NCI-H82 treated with DMSO at 0.1 percent for 48 hours (cell line): ENCODE results near the gene MROH9.

Experiments
- DNase-seq: peaks from one replicate; lab custom pipeline; 2025; ENCODE audit not compliant: unreplicated experiment; lab: John Stamatoyannopoulos, UW

MROH9 gene

DNA sequence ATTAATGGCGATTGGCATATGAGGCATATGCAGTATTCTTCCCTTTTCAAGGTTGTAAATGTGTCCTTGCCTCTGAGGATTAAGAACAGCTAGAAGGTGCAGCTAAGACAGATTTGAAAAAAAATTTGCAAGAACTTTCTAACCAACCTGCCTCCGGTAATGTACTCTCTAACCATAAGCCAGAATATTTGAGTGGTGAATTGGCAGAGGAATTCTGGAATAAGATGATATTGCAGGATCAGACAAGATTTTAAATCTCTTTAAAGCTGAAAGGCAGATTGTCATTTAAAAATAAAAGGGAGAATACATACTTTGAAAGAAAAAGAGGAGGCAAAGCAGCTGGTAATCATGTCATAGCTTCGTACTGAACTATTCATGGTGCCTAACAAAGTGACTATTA is 29.2 kb downstream of the MROH9 start:
- DNase-seq: no peak

GRCh38 chr1:170967042-170967910 is 31.9 kb downstream of the MROH9 start:
- DNase-seq: peak; percentile 47

- no peak for DNase-seq
These were observed 34.9 kb downstream of the MROH9 start for GRCh38 chr1:170970256-170970655.

GRCh38 chr1:170978371-170978910 is 43.1 kb downstream of the MROH9 start:
- no peak for DNase-seq

- DNase-seq: no peak
These were observed 50.1 kb downstream of the MROH9 start for GRCh38 chr1:170985406-170985805.

- DNase-seq: no peak
These were observed 51.6 kb downstream of the MROH9 start for GRCh38 chr1:170986901-170987300.

GRCh38 chr1:170987424-170987823 is 52.1 kb downstream of the MROH9 start:
- no peak for DNase-seq

GRCh38 chr1:170993151-170993550 is 57.8 kb downstream of the MROH9 start:
- DNase-seq: no peak

- DNase-seq: no peak
These were observed 58.4 kb downstream of the MROH9 start for GRCh38 chr1:170993717-170994116.

DNA sequence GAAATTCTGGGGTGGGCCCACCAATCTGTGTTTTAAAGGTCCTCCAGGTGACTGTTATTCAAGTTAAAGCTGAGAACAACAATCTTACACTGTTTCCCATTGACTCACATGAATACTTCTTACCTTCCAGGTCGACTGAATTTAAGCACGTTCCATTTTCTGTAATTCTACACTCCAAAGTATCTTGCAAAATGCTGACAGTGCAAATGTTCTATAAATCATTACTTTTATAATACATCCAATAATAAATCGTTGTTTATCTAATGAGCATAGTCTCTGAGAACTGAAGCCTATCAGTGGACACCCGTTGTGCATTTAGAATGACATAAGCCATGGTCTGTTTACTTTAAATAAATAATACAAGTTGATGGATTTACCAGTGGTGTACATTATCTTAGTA is 79.5 kb downstream of the MROH9 start:
- DNase-seq: no peak

- DNase-seq: peak; percentile 95
These were observed 82.1 kb downstream of the MROH9 start for GRCh38 chr1:171017426-171017825.

DNA sequence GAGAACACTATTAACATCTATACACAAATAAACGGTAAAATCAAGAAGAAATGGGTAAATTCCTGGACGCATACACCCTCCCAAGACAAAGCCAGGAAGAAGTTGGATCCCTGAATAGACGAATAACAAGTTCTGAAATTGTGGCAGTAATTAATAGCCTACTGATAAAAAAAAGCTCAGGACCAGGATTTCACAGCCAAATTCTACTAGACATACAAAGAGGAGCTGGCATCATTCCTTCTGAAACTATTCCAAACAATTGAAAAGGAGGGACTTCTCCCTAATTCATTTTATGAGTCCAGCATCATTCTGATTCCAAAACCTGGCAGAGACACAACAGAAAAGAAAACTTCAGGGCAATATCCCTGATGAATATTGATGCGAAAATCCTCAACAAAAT is 84.6 kb downstream of the MROH9 start:
- no peak for DNase-seq

GRCh38 chr1:171032822-171033702 is 97.7 kb downstream of the MROH9 start:
- DNase-seq: peak; percentile 89

DNA sequence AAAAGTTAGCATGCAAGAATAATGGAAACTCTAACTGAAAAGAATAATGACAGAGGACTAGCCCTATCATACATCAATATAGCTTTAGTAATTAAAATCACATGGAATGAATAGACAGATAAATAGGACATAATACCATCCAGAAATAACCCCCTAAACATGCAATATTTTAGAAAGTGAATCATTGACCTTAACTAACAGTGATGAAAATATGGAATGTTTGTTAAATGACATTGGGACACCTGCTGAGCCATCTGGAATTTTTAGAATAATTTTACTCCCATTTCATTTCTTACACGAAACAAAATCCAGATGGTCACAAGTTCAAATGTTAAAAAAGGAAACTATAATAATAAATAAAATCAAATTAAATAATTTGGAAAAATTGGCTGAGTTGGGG is 102.3 kb downstream of the MROH9 start:
- no peak for DNase-seq

GRCh38 chr1:171038284-171038683 is 103.0 kb downstream of the MROH9 start:
- no peak for DNase-seq

DNA sequence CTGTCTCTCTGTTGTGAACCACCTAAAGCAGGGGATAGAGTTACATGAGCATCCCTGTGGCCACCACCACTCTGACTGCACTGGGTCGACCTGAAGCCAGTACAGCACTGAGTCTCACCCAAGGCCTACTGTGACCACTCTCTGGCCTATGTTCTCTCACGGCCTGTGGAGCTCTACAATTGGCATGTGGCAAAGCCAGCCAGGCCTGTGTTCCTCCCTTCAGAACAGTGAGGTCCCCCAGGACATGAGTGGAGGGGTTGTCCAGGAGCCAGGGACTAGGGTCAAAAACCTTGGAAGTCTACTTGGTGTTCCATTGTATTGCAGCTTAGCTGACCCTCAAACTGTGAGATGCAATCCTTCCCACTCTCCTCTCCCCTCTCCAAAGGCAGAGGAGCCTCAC is 112.7 kb downstream of the MROH9 start:
- DNase-seq: no peak

DNA sequence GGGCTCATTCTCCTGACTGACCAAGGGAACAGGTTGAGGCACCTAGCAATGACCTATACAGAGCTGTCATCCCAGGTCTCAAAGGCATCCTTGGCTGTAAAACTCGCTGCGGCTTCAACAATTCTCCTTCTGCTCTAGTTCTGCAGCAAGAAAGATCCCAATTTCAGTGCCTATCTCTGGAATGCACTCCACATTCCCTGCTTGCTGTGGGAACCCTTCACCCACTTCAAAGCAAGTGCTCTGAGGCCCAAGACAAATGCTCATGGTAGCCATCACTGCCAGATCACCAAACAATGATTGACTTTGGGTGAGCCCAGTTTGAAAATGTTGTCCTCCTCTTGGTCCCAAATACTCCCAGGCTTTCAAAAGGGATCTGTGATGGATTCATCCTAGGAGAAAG is 117.6 kb downstream of the MROH9 start:
- no peak for DNase-seq

DNA sequence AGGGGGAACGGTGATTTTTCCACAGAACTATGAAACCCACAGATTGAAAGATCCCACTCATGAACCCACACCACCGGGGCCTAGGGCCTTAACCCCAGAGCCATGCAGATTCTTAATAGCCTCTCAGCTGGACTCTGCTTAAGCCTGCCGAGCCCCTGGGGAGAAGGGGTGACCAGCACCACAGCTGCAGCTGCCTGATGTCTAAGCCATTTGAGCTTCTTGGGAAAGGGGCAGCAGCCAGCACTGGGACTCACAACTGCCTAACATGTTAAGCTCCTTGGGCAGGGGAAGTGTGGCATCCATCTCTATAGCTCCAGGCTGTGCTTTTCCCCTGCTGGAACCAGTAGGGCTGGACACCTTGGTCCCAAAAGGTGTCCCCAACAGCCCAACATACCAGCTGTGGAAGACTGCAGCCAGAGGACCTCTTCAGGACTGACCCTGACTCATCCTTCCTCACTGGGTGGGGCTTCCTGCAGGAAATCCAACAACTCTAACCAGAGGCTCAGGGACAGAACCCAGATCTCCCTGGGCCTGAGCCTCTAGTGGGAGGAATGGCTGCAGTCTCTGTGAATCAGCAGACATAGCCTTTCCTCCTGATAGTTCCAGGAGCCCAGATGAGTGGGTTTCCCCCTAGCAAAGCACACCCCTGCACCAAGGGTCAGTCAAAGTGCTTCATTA is 120.8 kb downstream of the MROH9 start:
- DNase-seq: no peak

DNA sequence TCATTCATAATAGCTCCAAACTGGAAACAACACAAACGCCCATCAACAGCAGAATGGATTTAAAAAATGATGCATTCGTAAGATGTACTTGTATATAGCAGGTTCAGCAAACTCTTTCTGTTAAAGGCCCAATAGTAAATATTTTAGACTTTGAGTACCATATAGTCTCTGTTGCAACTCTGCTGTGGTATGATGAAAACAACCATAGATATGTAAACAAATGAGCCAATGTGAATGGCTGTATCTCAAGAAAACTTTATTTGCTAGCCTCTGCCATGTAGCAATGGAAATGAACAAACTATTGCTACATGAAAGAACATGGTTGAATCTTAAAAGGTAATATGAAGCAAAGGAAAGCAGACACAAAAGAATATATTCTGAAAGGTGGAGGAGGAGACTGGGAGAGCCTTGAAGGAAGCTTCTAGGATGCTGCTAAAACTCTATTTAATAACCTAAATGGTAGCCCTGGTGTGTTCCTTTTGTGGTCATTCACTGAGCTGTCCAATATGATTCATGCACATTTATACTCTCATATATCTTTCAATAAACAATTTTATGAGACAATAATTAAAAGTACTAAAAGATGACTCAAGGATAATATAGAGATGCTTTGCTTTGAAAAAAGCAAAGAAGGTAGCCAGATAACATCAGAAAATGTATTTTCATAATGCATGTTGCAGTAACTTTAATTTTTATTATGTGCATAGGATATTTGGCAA is 126.2 kb downstream of the MROH9 start:
- no peak for DNase-seq

- no peak for DNase-seq
These were observed 127.6 kb downstream of the MROH9 start for GRCh38 chr1:171062902-171063301.

DNA sequence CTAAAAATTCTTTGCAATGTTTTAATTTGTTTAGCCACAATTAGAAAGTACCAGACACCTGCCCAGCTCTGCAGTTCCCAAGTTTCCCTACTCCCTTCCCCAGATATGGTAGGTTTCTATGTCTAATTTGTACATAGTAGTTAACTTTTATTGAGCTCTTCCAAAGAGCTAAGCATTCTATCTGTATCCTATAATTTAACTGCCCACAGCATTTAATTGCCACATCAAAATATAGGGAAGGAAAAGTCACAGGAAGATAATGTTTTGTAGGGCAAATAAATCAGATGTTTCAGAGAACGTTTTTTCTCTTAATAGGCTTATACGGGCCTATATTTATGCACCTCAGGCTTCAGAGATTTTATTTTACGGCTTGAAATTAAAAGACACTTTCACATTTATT is 139.7 kb downstream of the MROH9 start:
- DNase-seq: no peak
